A673 (cell line): ENCODE measurements around the gene NPC2. TPM values are rescaled to one million over a fixed set of nuclear protein-coding genes. Genes with fewer than 3 reads are reported as not detected.

Source experiments
- BruUV-seq: library from RNA; stranded (reverse); fragments of 400-500 nt; replicated peaks from 2 replicates; lab custom pipeline; 2021; lab: Mats Ljungman, UMichigan
- CTCF ChIA-PET: fragments of 300-600 bp; sonication (Branson Sonifier 250); formaldehyde crosslinking; loops from one replicate; lab custom pipeline; 2022; ENCODE audit warnings: antibody characterized with exemption; lab: Charles Lee
- POLR2A ChIA-PET: fragments of 300-600 bp; sonication (Branson Sonifier 250); formaldehyde crosslinking; loops from one replicate; lab custom pipeline; 2022; ENCODE audit warnings: antibody characterized with exemption; ENCODE audit not compliant: low non-redundant PET; lab: Charles Lee
- DNase-seq: peaks from one replicate; pipeline ENCODE4 v3.0.0-alpha.2; 2015; ENCODE audit warnings: low spot score
- H3K27ac ChIP-seq: fragments of 200-600 bp; sonication (generic); 2 replicates; pipeline ENCODE4 v1.5.1; 2016; ENCODE audit warnings: mixed run types, low read depth, mild to moderate bottlenecking, mixed read lengths, antibody characterized with exemption, low read length; ENCODE audit not compliant: poor library complexity, severe bottlenecking
- H3K27me3 ChIP-seq: fragments of 200-600 bp; sonication (generic); replicated peaks from 2 replicates; pipeline ENCODE4 v1.6.1; 2017; ENCODE audit warnings: mixed run types, low read depth, mild to moderate bottlenecking, mixed read lengths, antibody characterized with exemption, low read length; ENCODE audit not compliant: insufficient read depth, poor library complexity
- H3K36me3 ChIP-seq: fragments of 200-600 bp; sonication (generic); 2 replicates; pipeline ENCODE4 v1.6.1; 2016; ENCODE audit warnings: mixed run types, mild to moderate bottlenecking, mixed read lengths, antibody characterized with exemption, low read length; ENCODE audit not compliant: insufficient read depth, poor library complexity, severe bottlenecking
- H3K4me1 ChIP-seq: fragments of 200-600 bp; sonication (generic); 2 replicates; pipeline ENCODE4 v1.6.1; 2017; ENCODE audit warnings: mixed run types, mild to moderate bottlenecking, mixed read lengths, antibody characterized with exemption, low read length; ENCODE audit not compliant: insufficient read depth, poor library complexity, severe bottlenecking
- H3K4me3 ChIP-seq: fragments of 200-600 bp; sonication (generic); 2 replicates; pipeline ENCODE4 v1.5.1; 2016; ENCODE audit warnings: low read depth, mixed run types, mild to moderate bottlenecking, mixed read lengths, low read length; ENCODE audit not compliant: poor library complexity, severe bottlenecking
- H3K9me3 ChIP-seq: fragments of 200-600 bp; sonication (generic); 2 replicates; pipeline ENCODE4 v1.6.1; 2016; ENCODE audit warnings: mixed run types, low read depth, mild to moderate bottlenecking, mixed read lengths, antibody characterized with exemption, low read length; ENCODE audit not compliant: poor library complexity, severe bottlenecking
- EZH2 ChIP-seq: fragments of 200-600 bp; sonication (generic); IDR thresholded peaks from 2 replicates; pipeline ENCODE4 v1.6.1; 2017; ENCODE audit warnings: borderline replicate concordance, low read depth, mild to moderate bottlenecking, mixed read lengths, antibody characterized with exemption, low read length; ENCODE audit not compliant: poor library complexity, severe bottlenecking
- intact Hi-C: fragments of 100-400 bp; cut with micrococcal nuclease; formaldehyde crosslinking; loops from one replicate; pipeline ENCODE4 v1.10.0; 2022; ENCODE audit not compliant: unreplicated experiment
- total RNA-seq: library from RNA; stranded (reverse); gene quantifications from 2 replicates; pipeline ENCODE4 v1.2.3, GENCODE V29; 2021
- TF ChIP-seq, protein P1 (sequence below): fragments of 300-800, 200-600 bp; sonication (generic); conservative IDR thresholded peaks from 2 replicates; pipeline ENCODE4 v1.5.1; 2017; ENCODE audit warnings: low read depth, mild to moderate bottlenecking, antibody characterized with exemption, low read length, moderate library complexity, mixed read lengths

The NPC2 gene
- total RNA-seq, 1 experiment from 2014 or later, result 68.8 TPM

DNA sequence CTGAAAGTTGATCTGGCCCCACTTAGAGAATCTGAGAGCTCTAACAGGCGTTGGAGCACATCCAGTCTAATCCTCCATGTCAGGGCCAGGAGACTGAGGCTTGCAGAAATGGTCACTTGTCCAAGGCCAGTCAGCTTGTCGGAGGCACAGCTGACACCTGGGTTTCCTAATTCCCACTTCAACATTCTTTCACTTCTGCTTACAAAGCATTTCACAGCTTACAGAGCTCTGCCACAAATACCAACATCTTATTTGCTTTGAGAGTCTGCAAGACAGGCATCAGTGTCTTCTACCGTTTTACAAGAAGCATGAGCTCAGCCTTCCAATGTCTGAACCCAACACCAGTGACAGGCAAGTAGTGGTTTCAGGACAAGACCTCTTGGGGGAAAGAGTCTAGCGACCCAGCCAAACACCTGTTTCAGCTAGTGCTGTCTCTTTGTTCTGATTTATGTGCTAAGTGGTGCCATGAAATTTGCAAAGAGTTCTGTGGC, 32.3 kb upstream of the NPC2 start:
- no TSS peak for BruUV-seq
- intact Hi-C loops, result no loop called here
- Histone ChIP-seq H3K27me3 (no peaks in the 10 kb centered on the region), H3K9me3 (no peaks in the 10 kb centered on the region), H3K27ac (no peak overlapping the region), H3K36me3 (no peaks in the 10 kb centered on the region), H3K4me3 (no peak overlapping the region), H3K4me1 (no peaks in the 10 kb centered on the region)
- ChIA-PET CTCF (no interaction called here), POLR2A (no interaction called here)
- no peak for TF ChIP-seq EZH2
- TF ChIP-seq, protein P1, sequence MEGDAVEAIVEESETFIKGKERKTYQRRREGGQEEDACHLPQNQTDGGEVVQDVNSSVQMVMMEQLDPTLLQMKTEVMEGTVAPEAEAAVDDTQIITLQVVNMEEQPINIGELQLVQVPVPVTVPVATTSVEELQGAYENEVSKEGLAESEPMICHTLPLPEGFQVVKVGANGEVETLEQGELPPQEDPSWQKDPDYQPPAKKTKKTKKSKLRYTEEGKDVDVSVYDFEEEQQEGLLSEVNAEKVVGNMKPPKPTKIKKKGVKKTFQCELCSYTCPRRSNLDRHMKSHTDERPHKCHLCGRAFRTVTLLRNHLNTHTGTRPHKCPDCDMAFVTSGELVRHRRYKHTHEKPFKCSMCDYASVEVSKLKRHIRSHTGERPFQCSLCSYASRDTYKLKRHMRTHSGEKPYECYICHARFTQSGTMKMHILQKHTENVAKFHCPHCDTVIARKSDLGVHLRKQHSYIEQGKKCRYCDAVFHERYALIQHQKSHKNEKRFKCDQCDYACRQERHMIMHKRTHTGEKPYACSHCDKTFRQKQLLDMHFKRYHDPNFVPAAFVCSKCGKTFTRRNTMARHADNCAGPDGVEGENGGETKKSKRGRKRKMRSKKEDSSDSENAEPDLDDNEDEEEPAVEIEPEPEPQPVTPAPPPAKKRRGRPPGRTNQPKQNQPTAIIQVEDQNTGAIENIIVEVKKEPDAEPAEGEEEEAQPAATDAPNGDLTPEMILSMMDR, result no peak
- no peak for DNase-seq

DNA sequence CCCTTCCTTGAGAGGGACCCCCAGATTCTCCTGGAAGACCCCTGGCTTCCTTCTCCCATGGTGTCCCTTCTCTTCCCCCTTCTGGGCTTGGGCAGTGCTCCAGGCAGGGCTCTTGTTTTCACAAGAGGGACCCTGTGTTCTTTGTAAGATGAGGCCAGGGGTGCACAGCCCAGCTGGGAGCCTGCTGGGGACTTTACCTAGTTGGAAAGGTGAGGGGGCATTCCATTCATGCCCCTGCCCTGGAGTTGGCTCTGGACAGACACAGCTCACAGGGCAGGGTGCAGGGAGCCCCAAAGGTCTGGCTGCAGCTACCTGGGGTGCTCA, 31.7 kb upstream of the NPC2 start:
- H3K36me3 ChIP-seq, result no peaks in the 10 kb centered on the region

DNA sequence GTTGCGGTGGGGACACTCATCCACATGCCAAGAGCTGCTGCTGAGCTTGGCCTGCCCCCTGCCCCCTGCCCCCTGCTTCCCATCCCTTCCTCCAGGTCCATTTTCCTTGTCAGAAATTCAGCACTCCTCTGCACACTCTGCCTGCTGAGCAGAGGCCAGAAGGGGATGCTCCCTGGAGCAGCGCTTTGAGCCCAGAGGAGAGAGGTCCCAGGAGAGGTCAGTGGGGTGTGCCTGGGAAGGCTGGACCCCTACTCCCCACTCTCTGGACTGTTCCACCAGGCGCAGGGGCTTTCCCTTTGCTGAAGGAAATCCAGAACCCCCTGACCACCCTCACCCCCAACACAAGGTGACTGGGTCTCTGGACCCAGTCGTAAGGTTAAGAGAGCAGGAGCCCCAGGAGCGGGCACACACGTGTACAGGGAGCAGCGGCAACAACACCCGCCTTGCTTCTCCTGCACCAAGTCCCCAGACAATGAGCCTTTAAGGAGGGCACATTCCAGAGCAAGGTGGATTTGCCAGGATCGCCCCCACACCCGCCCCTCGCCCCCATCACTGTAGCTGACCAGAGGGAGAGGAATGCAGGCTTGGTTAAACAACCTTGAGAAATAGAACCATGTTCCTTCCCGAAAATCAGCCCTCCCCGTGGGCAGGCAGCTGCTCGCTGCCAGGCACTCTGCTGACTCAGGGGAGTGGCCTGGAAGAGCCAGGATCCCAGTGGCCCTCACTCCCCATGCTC, 31.1 kb upstream of the NPC2 start:
- Histone ChIP-seq H3K9me3 (no peaks in the 10 kb centered on the region), H3K4me3 (no peak overlapping the region), H3K27ac (no peak overlapping the region), H3K36me3 (no peaks in the 10 kb centered on the region), H3K4me1 (no peaks in the 10 kb centered on the region), H3K27me3 (no peaks in the 10 kb centered on the region)
- intact Hi-C loops, result no loop called here
- ChIA-PET CTCF (no interaction called here), POLR2A (no interaction called here)
- TF ChIP-seq, protein P1, result no peak
- TF ChIP-seq EZH2, result no peak
- BruUV-seq, result no TSS peak
- no peak for DNase-seq

More for the DNA sequence above, 31.7 kb upstream of the NPC2 start:
- intact Hi-C loops, result no loop called here
- Histone ChIP-seq H3K4me1 (no peaks in the 10 kb centered on the region), H3K4me3 (no peak overlapping the region), H3K27me3 (no peaks in the 10 kb centered on the region), H3K27ac (no peak overlapping the region), H3K9me3 (no peaks in the 10 kb centered on the region)
- POLR2A ChIA-PET, result no interaction called here
- DNase-seq, result no peak
- CTCF ChIA-PET, result no interaction called here
- TF ChIP-seq, protein P1, result no peak
- TF ChIP-seq EZH2, result no peak
- no TSS peak for BruUV-seq
